ENCODE data around the gene HUS1B. TPM values are rescaled to one million over a fixed set of nuclear protein-coding genes. Genes with fewer than 3 reads are reported as not detected.

HUS1B gene
- polyA plus RNA-seq, 3 donors, result 0.23 to 0.73 TPM; not detected in 1

- Mint-ChIP-seq H3K9me3 (peaks cover 0 to 1% (median 0%) of the 10 kb centered on the region in 7 donors), H3K27me3 (ENCODE audit: low read depth in 3 of 3) (peaks cover 0 to 1% (median 0%) of the 10 kb centered on the region in 3 donors), H3K4me1 (peaks cover 25% of the 10 kb centered on the region), H3K27ac (peak overlapping the region in 3 of 7 donors; percentile 17 to 78 (median 68)), H3K36me3 (peaks cover 3 to 17% of the 10 kb centered on the region in 2 donors), H3K4me3 (no peak overlapping the region)
- H3K27me3 ChIP-seq (ENCODE audit: control insufficient read depth in 2 of 2, insufficient read depth in 2 of 2, low read length in 2 of 2), result no peaks in the 10 kb centered on the region
- H2AFZ ChIP-seq (ENCODE audit: insufficient read depth, low read depth, low read length, poor library complexity, severe bottlenecking), result no peak overlapping the region
- intact Hi-C loops (cut with micrococcal nuclease), result no loop called here
- no peaks in the 10 kb centered on the region for H3K9me3 ChIP-seq (replicated peaks in 1 of 2; ENCODE audit: control insufficient read depth in 1 of 2, insufficient read depth in 1 of 2, low read length in 2 of 2)
- no peak overlapping the region for H3K27ac ChIP-seq (ENCODE audit: low read depth in 1 of 2, low read length in 2 of 2)
- no peak for TF ChIP-seq CTCF (IDR thresholded peaks at IDR 0.05)
- peaks cover 56% of the 10 kb centered on the region for H4K20me1 ChIP-seq (ENCODE audit: insufficient read depth, low read length)
- H3K4me3 ChIP-seq (replicated peaks in 1 of 3; ENCODE audit: low read depth in 2 of 3, low read length in 3 of 3), result no peak overlapping the region
- 46% methylated on average over 8 of the region's 15 CpGs for WGBS (ENCODE audit: insufficient coverage)
- H3K36me3 ChIP-seq (replicated peaks in 1 of 2; ENCODE audit: control insufficient read depth in 1 of 2, insufficient read depth in 2 of 2, low read length in 2 of 2), result peaks cover 4 to 22% of the 10 kb centered on the region in 2 donors
- peaks cover 47% of the 10 kb centered on the region for H3K79me2 ChIP-seq (ENCODE audit: insufficient read depth, low read length)
- DNase-seq, result no peak
- H3K4me2 ChIP-seq (replicated peaks; ENCODE audit: extremely low read depth, low read length, poor library complexity, severe bottlenecking), result no peak overlapping the region
- peaks cover 0 to 14% of the 10 kb centered on the region in 2 donors for H3K4me1 ChIP-seq (ENCODE audit: control insufficient read depth in 1 of 2, insufficient read depth in 2 of 2, low read length in 2 of 2)
- H3K9ac ChIP-seq (ENCODE audit: insufficient read depth, low read length, poor library complexity, severe bottlenecking), result no peak overlapping the region
Observed at GRCh38 chr6:683742-684440, 27.0 kb upstream of the HUS1B start.

- Histone ChIP-seq H3K27me3 (ENCODE audit: control insufficient read depth in 2 of 2, insufficient read depth in 2 of 2, low read length in 2 of 2) (no peaks in the 10 kb centered on the region), H3K27ac (ENCODE audit: low read depth in 1 of 2, low read length in 2 of 2) (no peak overlapping the region), H3K79me2 (ENCODE audit: insufficient read depth, low read length) (peaks cover 32% of the 10 kb centered on the region), H3K4me2 (replicated peaks; ENCODE audit: extremely low read depth, low read length, poor library complexity, severe bottlenecking) (no peak overlapping the region), H3K36me3 (replicated peaks in 1 of 2; ENCODE audit: control insufficient read depth in 1 of 2, insufficient read depth in 2 of 2, low read length in 2 of 2) (no peaks in the 10 kb centered on the region), H3K9ac (ENCODE audit: insufficient read depth, low read length, poor library complexity, severe bottlenecking) (no peak overlapping the region), H4K20me1 (ENCODE audit: insufficient read depth, low read length) (peaks cover 60% of the 10 kb centered on the region), H3K9me3 (replicated peaks in 1 of 2; ENCODE audit: control insufficient read depth in 1 of 2, insufficient read depth in 1 of 2, low read length in 2 of 2) (peaks cover 0 to 4% of the 10 kb centered on the region in 2 donors), H3K4me1 (ENCODE audit: control insufficient read depth in 1 of 2, insufficient read depth in 2 of 2, low read length in 2 of 2) (peaks cover 0 to 14% of the 10 kb centered on the region in 2 donors), H3K4me3 (replicated peaks in 1 of 3; ENCODE audit: low read depth in 2 of 3, low read length in 3 of 3) (no peak overlapping the region), H2AFZ (ENCODE audit: insufficient read depth, low read depth, low read length, poor library complexity, severe bottlenecking) (no peak overlapping the region)
- peaks cover 3 to 19% of the 10 kb centered on the region in 2 donors for H3K36me3 Mint-ChIP-seq
- no peak for DNase-seq
- H3K27me3 Mint-ChIP-seq (ENCODE audit: low read depth in 3 of 3), result peaks cover 0 to 1% (median 0%) of the 10 kb centered on the region in 3 donors
- intact Hi-C loops (cut with micrococcal nuclease), result no loop called here
- H3K27ac Mint-ChIP-seq, result peak overlapping the region in 1 of 7 donors; percentile 61
- peaks cover 0 to 8% (median 4%) of the 10 kb centered on the region in 7 donors for H3K9me3 Mint-ChIP-seq
- H3K4me1 Mint-ChIP-seq, result peaks cover 25% of the 10 kb centered on the region
- no peak overlapping the region for H3K4me3 Mint-ChIP-seq
- WGBS (ENCODE audit: insufficient coverage), result no CpG with 5 or more reads among the region's 5 CpGs
- no peak for TF ChIP-seq CTCF (IDR thresholded peaks at IDR 0.05)
Observed at GRCh38 chr6:680666-681340, 23.9 kb upstream of the HUS1B start.

Data from CD14-positive monocyte (primary cell).